Upper lobe of left lung (tissue), 4 donors: ENCODE measurements around the gene ERP29.

Experiments used
- POLR2A ChIP-seq, 4 donors: fragments of 450-650 bp; IDR thresholded peaks; one replicate each; pipeline ENCODE4 v1.5.1; 2016 to 2017; ENCODE audit warnings: antibody characterized with exemption in 4 of 4, mild to moderate bottlenecking in 2 of 4
- POLR2AphosphoS5 ChIP-seq, 2 donors: sonication (generic); formaldehyde crosslinking; IDR thresholded peaks; one replicate each; pipeline ENCODE4 v1.5.1; 2017; ENCODE audit warnings: antibody characterized with exemption in 2 of 2
- TF ChIP-seq, protein P1 (sequence below), 6 experiments: fragments of 450-650 bp in 4 of 6; fragments of 200-600 bp in 2 of 6; sonication (generic) in 2 of 6; IDR thresholded peaks; one replicate each; pipeline ENCODE4 v1.5.1; 2016 to 2019; ENCODE audit warnings: antibody characterized with exemption in 6 of 6

DNA sequence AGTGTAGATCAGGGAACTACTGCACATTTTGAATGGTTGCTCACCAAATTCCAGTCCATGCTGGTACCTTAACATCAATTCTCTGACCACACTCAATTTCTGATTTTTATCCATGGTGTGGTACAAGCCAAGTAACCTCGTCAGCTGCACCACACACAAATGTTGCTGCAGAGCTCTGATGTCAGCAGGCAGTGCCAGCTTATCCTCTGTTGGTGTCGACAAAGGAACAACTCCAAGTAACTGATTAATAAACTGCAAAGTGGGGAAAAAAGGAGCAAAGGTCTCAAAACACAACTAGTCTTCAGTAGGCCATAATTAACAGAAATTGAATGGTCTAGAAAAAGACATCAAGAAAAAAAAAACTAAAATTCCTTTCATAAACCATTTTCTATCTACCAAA lies 47.9 kb downstream of the ERP29 start:
- TF ChIP-seq, protein P1, sequence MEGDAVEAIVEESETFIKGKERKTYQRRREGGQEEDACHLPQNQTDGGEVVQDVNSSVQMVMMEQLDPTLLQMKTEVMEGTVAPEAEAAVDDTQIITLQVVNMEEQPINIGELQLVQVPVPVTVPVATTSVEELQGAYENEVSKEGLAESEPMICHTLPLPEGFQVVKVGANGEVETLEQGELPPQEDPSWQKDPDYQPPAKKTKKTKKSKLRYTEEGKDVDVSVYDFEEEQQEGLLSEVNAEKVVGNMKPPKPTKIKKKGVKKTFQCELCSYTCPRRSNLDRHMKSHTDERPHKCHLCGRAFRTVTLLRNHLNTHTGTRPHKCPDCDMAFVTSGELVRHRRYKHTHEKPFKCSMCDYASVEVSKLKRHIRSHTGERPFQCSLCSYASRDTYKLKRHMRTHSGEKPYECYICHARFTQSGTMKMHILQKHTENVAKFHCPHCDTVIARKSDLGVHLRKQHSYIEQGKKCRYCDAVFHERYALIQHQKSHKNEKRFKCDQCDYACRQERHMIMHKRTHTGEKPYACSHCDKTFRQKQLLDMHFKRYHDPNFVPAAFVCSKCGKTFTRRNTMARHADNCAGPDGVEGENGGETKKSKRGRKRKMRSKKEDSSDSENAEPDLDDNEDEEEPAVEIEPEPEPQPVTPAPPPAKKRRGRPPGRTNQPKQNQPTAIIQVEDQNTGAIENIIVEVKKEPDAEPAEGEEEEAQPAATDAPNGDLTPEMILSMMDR (IDR thresholded peaks at IDR 0.05), result no peak
- TF ChIP-seq POLR2AphosphoS5 (IDR thresholded peaks at IDR 0.05) (no peak), POLR2A (IDR thresholded peaks at IDR 0.05) (no peak)
